Panc1 (cell line): ENCODE results near the gene CA12. TPM values are rescaled to one million over a fixed set of nuclear protein-coding genes. Genes with fewer than 3 reads are reported as not detected.

Source experiments
- ATAC-seq: fragments of 200-7000 bp; cut with Tn5 transposase; 2 replicates; pipeline ENCODE4 v1.9.1; 2020; ENCODE audit warnings: mild to moderate bottlenecking, moderate library complexity
- BruUV-seq: library from RNA; stranded (reverse); fragments of 400-500 nt; replicated peaks from 2 replicates; lab custom pipeline; 2021; lab: Mats Ljungman, UMichigan
- CTCF ChIA-PET: fragments of 300-600 bp; sonication (Branson Sonifier 250); formaldehyde crosslinking; loops from one replicate; lab custom pipeline; 2022; ENCODE audit warnings: antibody characterized with exemption; lab: Charles Lee
- POLR2A ChIA-PET: fragments of 300-600 bp; sonication (Branson Sonifier 250); formaldehyde crosslinking; loops from one replicate; lab custom pipeline; 2022; ENCODE audit warnings: antibody characterized with exemption; lab: Charles Lee
- DNase-seq: peaks from one replicate; pipeline ENCODE4 v3.0.0-alpha.2; 2010; ENCODE audit warnings: low read depth, low spot score
- H3K27ac ChIP-seq: 2 replicates; pipeline ENCODE4 v1.5.1; 2011; ENCODE audit warnings: mild to moderate bottlenecking, low read length, inconsistent platforms
- H3K27me3 ChIP-seq: fragments of 200-500 bp; sonication (Bioruptor generic); 2 replicates; pipeline ENCODE4 v1.6.0; 2014; ENCODE audit warnings: low read length, inconsistent platforms; ENCODE audit not compliant: control insufficient read depth, insufficient read depth
- H3K36me3 ChIP-seq: fragments of 200-500 bp; sonication (Bioruptor generic); 2 replicates; pipeline ENCODE4 v1.5.1; 2014; ENCODE audit warnings: inconsistent platforms, mild to moderate bottlenecking, low read length, moderate library complexity; ENCODE audit not compliant: control insufficient read depth, insufficient read depth
- H3K4me1 ChIP-seq: 2 replicates; pipeline ENCODE4 v1.5.1; 2011; ENCODE audit warnings: inconsistent platforms, mild to moderate bottlenecking, low read length, moderate library complexity; ENCODE audit not compliant: control insufficient read depth, insufficient read depth
- H3K4me3 ChIP-seq, 2 experiments: 2 replicates each; pipeline ENCODE4 v1.5.1; 2011 to 2012; ENCODE audit warnings: low read depth in 2 of 2, low read length in 2 of 2, mild to moderate bottlenecking in 2 of 2, inconsistent platforms in 1 of 2, moderate library complexity in 1 of 2
- H3K9me3 ChIP-seq: fragments of 200-500 bp; sonication (Bioruptor generic); 2 replicates; pipeline ENCODE4 v1.5.1; 2014; ENCODE audit warnings: low read depth, mild to moderate bottlenecking, inconsistent platforms, low read length, moderate library complexity; ENCODE audit not compliant: control insufficient read depth, insufficient read depth
- CTCF ChIP-seq: fragments of 450-650 bp; IDR thresholded peaks from 2 replicates; pipeline ENCODE4 v1.5.1; 2017; ENCODE audit warnings: mild to moderate bottlenecking
- POLR2AphosphoS5 ChIP-seq: IDR thresholded peaks from 2 replicates; pipeline ENCODE4 v1.6.1; 2012; ENCODE audit warnings: mild to moderate bottlenecking, low read depth, low read length, moderate library complexity
- REST ChIP-seq, 2 experiments: IDR thresholded peaks; 2 replicates each; pipeline ENCODE4 v1.6.1; 2011 to 2012; ENCODE audit warnings: low read depth in 2 of 2, control low read depth in 1 of 2, low read length in 1 of 2, mild to moderate bottlenecking in 1 of 2, moderate library complexity in 1 of 2; ENCODE audit not compliant: insufficient read depth in 1 of 2
- SIN3A ChIP-seq: IDR thresholded peaks from 2 replicates; pipeline ENCODE4 v1.6.1; 2012; ENCODE audit warnings: low read depth, mild to moderate bottlenecking, low read length, moderate library complexity, borderline replicate concordance; ENCODE audit not compliant: insufficient read depth
- TCF7L2 ChIP-seq: IDR thresholded peaks from 2 replicates; pipeline ENCODE4 v1.6.1; 2011; ENCODE audit warnings: mild to moderate bottlenecking, low read depth, low read length, inconsistent platforms
- in situ Hi-C: cut with HindIII; loops from 2 replicates; pipeline ENCODE4 v1.10.0; 2016; ENCODE audit warnings: low sequenced_read_pairs, low pct_unique_long_range_greater_than_20kb
- intact Hi-C: fragments of 100-400 bp; cut with micrococcal nuclease; formaldehyde crosslinking; loops from one replicate; pipeline ENCODE4 v1.10.0; 2022; ENCODE audit not compliant: unreplicated experiment
- total RNA-seq: library from RNA; stranded (reverse); gene quantifications from one replicate; pipeline ENCODE4 v1.2.1, GENCODE V29; 2021; ENCODE audit not compliant: unreplicated experiment

The CA12 gene
- total RNA-seq, 1 experiment from 2014 or later: 0.74 TPM

GRCh38 chr15:63398456-63398855 lies 16.8 kb upstream of the CA12 start:
- Histone ChIP-seq H3K4me1 (no peaks in the 10 kb centered on the region), H3K9me3 (no peaks in the 10 kb centered on the region), H3K4me3 (no peak overlapping the region), H3K27me3 (no peaks in the 10 kb centered on the region), H3K27ac (no peak overlapping the region), H3K36me3 (no peaks in the 10 kb centered on the region)
- TF ChIP-seq CTCF (no peak), POLR2AphosphoS5 (no peak), SIN3A (no peak), TCF7L2 (no peak), REST (IDR thresholded peaks at IDR 0.05; ENCODE audit: insufficient read depth in 1 of 2, low read depth in 2 of 2, low read length in 1 of 2) (no peak)
- DNase-seq (no peak), ATAC-seq (no peak)
- intact Hi-C loops (no loop called here), in situ Hi-C loops (no loop called here)
- no TSS peak for BruUV-seq
- CTCF ChIA-PET: no interaction called here
- POLR2A ChIA-PET: no interaction called here

GRCh38 chr15:63396152-63396928 lies 14.7 kb upstream of the CA12 start:
- ChIA-PET POLR2A (no interaction called here), CTCF (no interaction called here)
- Histone ChIP-seq H3K4me3 (no peak overlapping the region), H3K27ac (no peak overlapping the region), H3K4me1 (no peaks in the 10 kb centered on the region), H3K36me3 (no peaks in the 10 kb centered on the region), H3K9me3 (no peaks in the 10 kb centered on the region), H3K27me3 (no peaks in the 10 kb centered on the region)
- no TSS peak for BruUV-seq
- DNase-seq (no peak), ATAC-seq (no peak)
- TF ChIP-seq TCF7L2: no peak
- TF ChIP-seq REST (IDR thresholded peaks at IDR 0.05; ENCODE audit: insufficient read depth in 1 of 2, low read depth in 2 of 2, low read length in 1 of 2): no peak
- TF ChIP-seq CTCF: no peak
- no peak for TF ChIP-seq POLR2AphosphoS5
- intact Hi-C loops: no loop called here
- in situ Hi-C loops: no loop called here
